HL-60/S4 treated with retinoic acid at 250 ng/mL for 4 days and 3 days (cell line): Measurements from ENCODE around the gene EPHA2.
"Not testable (repeated sequence)": the region's sequence is repeated elsewhere in the genome, so short reads cannot be mapped to it uniquely, and the experiment has no call there.

ENCODE experiments used
- in situ Hi-C: fragments of 300-500 bp; cut with MboI; formaldehyde crosslinking; loops from 2 replicates; pipeline ENCODE4 v1.7.0; 2022; ENCODE audit warnings: low sequenced_read_pairs

The EPHA2 gene

DNA sequence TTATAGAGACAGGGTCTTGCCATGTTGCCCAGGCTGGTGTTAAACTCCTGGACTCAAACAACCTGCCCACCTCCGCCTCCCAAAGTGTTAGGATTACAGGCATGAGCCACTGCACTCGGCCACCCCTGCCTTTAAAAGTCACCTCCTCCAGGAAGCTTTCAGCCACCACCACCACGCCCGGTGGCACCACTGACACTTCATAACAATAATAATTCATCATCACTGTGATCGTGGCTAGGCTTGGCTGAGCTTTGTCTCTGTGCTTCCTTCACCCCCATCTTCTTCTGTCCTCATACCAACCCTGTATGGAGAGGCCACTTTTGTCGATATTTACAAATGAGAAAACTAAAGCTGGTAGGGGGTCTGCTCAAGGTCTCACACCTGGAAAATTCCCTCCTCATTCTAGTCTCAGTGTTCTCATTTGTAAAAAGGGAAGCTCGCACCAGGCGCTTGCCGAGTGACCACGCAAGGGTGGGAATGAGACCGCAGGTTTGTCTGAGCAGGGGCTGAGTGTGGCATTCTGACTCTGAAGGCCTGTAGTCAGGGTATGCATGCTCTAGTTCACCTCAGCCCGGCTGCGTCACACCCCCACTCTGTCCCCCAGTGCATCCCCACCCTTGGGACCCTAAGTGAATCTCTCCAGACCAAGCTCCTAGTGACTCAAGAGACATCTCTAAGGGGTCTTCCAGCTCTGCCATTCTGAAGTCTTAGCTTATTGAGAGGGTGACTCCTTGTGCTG is 12.9 kb upstream of the EPHA2 start:
- in situ Hi-C loops = no loop called here

GRCh38 chr1:16168144-16168495 is 12.3 kb upstream of the EPHA2 start:
- in situ Hi-C loops = not testable (repeated sequence)

GRCh38 chr1:16167331-16168143 is 11.7 kb upstream of the EPHA2 start:
- in situ Hi-C loops = no loop called here

GRCh38 chr1:16166117-16166516 is 10.2 kb upstream of the EPHA2 start:
- in situ Hi-C loops = no loop called here

GRCh38 chr1:16165548-16165947 is 9.7 kb upstream of the EPHA2 start:
- in situ Hi-C loops = no loop called here

GRCh38 chr1:16165073-16165364 is 9.2 kb upstream of the EPHA2 start:
- in situ Hi-C loops = no loop called here

DNA sequence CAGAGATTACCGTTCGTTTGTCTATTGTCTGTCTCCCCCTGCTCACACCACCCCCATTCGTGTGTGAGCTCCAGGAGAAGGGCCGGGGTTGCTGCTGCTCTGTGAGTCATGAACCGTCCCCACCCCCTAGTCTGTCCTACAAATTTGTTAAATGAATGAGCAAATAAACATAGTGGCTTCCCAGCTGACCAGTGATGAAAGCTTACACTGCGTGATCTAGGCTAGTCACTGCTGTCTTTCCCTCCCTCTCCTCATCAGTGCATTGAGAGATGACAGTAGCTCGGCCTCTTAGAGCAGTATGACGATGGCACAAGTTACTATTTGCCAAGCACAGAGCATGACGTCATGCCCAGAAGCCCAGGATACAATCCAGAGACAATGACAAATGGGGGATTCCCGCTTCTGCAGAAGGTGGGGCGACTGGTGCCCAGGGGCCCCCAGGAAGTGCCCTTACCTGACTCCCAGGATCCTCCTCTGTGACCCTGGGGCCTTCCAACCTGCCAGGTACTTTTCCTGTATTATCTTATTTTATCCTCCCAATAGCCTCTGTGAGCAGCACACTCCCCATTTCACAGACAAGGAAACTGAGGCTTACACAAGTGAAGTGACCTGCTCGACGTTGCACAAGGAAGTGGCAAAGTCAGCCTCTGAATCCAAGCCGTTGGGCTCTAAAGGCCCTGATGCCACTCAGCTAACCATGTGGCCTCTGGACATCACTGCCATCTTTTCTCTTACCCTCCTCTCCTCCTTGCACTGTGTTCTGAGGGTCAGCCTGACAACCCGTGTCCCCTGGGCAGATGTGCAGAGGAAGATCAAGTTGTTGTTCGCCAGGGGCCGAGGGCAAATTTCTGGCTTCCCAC is 8.6 kb upstream of the EPHA2 start:
- in situ Hi-C loops = no loop called here

DNA sequence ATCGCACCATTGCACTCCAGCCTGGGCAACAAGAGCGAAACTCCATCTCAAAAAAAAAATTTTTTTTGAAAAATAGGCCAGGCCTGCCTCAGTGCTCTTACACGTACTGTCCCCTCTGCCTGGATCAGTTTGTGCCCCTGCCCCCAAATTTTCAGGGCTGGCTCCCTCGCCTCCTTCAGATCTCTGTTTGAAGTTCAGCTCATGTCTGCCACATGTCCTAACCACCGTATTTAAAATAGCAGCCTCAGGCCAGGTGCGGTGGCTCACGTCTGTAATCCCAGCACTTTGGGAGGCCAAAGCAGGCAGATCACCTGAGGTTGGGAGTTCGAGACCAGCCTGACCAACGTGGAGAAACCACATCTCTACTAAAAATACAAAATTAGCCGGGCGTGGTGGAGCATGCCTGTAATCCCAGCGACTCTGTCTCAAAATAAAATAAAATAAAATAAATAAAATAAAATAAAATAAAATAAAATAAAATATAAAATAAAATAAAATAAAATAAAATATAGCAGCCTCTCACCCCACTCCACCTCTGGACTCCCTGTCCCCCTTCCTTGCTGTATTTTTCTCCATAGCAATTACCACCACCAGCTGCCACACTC is 7.8 kb upstream of the EPHA2 start:
- in situ Hi-C loops = not testable (repeated sequence)

DNA sequence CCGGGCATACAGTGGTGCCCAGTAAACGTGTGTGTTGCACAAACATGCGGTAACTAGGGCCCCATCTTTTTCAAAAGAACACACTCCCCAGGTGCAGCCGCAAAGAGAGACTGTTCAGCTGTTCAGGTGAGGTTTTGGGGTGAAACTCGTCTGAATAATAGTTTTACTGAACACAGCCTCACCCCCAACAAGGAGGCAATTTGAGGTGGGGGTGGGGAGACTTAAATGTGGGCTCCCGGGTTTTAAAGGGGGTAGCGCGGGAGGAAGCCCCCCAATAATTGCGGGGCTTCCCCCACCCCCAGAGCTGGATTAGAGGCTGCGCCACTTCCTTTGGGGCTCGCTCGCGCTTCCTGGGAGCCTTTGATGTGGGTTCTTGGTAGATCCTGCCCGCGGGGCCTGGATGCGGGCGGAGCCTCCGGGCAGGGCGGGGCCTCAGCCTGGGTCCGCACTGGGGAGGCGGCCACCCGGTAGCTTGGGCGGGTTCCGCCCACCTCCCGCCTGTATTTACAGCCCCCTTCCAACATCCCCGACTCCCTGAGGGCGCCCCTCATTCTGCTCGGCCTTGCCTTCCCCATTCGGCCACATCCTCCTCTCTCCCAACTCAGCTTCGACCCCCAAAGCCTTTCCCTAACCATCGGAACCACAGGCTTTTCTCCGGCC is 6.4 kb upstream of the EPHA2 start:
- in situ Hi-C loops = no loop called here

DNA sequence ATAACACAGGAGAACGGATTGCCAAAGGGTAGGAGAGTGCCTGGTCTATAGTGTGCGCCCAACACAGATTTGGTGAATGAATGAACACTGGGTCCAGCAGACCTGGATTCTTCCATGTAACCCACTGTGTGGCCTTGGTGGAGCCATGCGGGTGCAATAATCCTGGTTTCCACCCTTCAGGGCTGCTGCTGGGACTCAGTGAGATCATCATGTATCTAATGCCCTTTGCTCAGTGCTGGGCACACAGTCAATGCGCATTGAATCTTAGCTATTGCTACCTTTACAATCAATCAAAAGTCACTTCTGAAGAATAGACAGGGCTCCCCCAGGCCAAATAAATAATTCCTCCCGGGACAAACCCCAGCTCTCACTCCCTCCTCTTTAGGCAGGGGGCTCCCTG is 5.8 kb upstream of the EPHA2 start:
- in situ Hi-C loops = no loop called here

DNA sequence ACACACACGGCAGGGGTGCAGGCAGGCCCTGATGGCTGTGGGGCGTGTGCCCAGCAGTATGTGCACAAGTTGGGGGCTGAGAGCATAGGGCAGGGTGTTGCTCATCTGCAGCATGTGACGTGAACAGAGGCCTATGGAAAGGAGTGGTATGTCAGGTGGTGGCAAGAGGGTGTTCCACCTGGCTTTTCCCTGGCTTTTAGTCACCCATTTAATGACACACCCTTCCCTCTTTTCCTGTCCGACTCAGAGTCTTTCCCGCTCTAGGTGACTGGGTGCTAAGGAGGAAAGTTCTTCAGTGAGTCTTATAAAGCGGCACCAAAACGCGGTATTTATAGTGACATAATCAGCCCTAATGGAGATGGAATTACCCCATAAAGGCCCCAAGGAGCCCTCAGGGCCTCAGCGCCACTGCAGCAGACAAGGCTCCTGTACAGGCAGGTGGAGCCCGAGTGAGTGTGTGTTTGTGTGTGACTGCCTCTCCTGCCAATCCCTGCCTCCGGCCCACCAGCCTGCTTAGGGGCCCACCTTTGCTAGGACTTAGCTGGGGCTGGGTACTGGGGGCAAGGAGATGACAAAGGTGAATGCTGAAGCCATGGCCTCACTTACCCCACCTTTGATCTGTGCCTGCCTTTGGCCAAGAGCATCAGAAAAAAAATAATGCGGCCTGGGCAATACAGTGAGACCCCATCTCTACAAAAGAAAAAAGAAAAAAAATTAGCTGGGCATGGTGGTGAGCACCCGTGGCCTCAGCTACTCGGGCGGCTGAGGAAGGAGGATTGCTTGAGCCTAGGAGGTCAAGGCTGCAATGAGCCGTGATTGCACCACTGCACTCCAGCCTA is 3.3 kb upstream of the EPHA2 start:
- in situ Hi-C loops = no loop called here

DNA sequence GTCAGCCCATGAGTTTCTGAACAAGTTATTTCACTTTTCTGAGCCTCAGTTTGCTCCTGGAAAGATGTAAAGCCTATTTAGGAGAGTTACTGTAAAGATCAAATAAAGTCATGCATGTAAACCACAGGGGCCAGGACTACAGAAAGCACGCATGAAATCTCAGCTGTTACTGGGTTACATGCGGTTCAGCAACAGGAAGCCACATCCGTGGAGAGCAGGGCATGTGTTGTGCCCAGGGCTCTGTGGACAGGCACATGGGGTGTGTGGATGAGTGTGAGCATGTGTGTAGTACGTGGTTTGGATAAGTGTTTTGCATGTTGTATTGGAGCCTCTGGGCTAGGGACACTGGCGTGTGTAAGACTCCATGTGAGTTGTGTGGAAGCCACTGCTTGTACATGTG is 2.2 kb upstream of the EPHA2 start:
- in situ Hi-C loops = no loop called here

DNA sequence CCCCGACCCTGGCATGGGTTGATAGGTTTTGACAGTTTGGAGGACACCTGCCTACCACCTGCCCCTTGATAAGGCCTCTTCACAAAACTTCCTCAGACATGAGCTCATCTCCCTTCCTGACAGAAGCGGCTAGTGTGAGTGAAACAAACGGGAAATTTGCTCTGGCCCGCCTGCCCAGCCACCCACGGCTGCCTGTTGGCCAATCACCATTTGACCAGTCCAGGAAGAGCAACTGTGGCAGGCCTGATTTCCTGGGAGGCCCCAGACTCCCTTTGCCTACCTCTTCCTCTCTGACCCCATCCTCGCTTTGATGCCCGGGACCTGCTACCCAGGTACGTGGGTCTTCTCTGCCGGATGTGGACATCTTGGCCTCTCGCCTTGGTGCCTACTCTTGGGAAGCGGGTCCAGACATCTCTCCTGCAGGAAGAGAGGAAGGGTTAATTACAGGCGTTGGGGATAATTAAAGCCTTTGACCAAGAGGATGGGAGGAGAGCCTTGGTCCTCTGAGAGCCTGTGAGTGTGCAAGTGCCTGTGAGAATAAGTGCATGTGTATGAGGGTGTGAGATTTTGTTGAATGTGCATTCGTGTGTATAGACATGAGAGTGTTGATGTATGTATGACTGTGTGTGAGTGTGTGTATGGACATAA is 1.1 kb upstream of the EPHA2 start:
- in situ Hi-C loops = no loop called here

GRCh38 chr1:16153999-16154673 is 1.7 kb downstream of the EPHA2 start:
- in situ Hi-C loops = no loop called here

DNA sequence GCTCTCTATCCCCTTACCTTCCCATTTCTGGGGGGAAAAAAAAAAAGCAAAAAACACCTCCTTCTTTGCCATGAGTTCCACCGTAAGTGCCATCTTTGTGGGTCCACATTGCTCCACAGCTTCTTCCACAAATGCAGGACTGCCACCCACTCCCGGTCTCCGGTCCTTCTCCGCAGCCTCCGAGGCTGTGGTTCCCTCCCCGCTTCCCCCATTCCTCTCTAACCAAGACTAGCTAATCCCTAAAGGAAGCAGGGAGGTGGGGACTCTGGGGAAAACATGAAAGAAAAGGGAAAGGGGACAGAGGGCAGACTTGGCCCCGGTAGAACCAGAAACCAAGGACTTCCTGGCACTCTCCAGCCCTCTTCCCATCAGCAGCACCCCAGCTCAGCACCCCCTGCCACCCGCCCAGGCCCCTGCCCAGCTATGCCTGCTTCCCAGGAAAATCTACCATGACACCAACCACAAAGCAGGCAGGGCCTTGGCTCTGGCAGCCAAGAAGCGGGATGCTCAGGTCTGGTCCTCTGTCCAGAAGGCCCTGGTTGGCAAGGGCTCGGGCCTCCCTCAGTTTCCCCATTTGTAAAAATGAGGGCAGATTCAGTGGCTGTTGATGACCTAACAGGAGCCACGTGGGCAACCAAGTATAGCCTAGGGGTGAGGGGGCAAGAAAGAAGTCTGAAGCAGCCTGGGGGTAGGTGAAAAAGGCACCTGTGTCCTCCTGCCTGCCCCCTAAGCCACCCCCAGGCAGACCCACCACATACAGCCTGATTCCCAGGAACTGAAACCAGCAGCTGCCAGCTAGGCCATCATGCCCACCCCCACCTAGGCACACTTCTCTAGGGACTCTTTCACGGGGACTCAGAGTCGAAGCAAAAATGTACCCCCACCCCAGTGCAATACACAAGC is 2.5 kb downstream of the EPHA2 start:
- in situ Hi-C loops = no loop called here

- in situ Hi-C loops = no loop called here
Observed at GRCh38 chr1:16152481-16153087, 3.3 kb downstream of the EPHA2 start.

DNA sequence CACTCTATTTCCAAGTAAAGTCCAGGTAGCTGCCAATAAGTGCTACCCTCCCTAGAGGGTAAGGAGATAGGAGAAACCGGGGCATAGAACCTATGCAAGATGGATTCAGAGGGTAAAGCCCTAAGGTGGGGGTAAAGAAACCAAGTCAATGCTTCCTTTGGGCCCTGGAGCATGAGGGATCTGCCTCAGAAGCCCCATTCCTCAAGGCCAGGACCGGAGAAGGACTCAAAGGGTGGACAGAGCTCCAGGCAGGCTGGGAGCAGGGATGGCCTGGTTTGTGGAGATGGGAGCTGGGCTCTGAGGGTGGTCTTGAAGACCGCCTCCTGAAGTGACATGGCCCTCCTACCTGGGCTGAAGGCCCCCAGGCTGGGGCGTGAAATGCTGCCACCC is 3.9 kb downstream of the EPHA2 start:
- in situ Hi-C loops = no loop called here
